Sigmoid colon (tissue), 4 donors: ENCODE measurements around the gene DNAJC8.

Experiments used
- EP300 ChIP-seq, 4 donors: sonication (generic); formaldehyde crosslinking; IDR thresholded peaks; one replicate each; pipeline ENCODE4 v1.6.1; 2017; ENCODE audit warnings: antibody characterized with exemption in 4 of 4
- TF ChIP-seq, protein P1 (sequence below), 4 experiments: fragments of 450-650 bp in 3 of 4; fragments of 200-600 bp in 1 of 4; IDR thresholded peaks; one replicate each; pipeline ENCODE4 v1.5.1; 2016 to 2019; ENCODE audit warnings: antibody characterized with exemption in 4 of 4, mild to moderate bottlenecking in 3 of 4, moderate library complexity in 2 of 4

DNA sequence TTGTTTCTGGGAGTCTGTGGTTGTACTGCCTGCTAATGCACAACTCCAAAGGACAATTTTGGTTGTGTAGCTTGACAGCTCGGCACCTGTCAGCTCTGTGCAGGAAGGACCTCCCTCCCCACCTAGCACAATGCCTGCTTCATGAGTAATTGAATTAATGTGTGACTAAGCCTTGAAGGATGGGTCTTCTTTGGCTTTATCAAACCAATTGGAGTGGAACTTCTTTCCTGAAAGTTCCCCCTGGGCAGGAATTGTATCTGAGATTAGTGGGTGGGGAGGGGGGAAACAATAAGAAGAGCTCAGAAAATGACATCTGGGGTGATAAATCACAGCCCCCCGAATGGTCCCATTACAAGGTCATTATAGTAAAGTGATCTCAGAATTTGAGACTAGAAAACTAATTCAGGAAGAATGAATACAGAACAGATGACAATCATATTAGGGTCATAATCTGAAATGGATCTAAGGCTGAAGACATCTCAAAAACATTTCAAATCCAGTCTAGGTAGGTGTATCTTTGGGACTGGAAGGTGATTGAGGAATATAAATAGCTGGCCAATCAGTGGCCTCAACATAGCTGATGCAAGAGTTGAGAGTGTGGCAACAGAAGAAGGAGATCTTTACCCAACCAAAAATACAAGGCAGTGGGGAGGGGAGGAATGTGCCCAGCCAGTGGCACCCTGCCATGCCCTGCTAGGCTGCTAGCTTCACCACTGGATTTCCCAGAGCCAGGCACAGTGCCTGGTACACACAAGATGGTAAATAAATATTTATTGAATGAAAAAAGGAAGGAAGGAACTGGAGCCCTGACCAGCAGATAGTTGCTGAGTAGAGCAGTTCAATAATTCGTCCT, 16.4 kb upstream of the DNAJC8 start:
- no peak for TF ChIP-seq EP300 (IDR thresholded peaks at IDR 0.05)
- TF ChIP-seq, protein P1, sequence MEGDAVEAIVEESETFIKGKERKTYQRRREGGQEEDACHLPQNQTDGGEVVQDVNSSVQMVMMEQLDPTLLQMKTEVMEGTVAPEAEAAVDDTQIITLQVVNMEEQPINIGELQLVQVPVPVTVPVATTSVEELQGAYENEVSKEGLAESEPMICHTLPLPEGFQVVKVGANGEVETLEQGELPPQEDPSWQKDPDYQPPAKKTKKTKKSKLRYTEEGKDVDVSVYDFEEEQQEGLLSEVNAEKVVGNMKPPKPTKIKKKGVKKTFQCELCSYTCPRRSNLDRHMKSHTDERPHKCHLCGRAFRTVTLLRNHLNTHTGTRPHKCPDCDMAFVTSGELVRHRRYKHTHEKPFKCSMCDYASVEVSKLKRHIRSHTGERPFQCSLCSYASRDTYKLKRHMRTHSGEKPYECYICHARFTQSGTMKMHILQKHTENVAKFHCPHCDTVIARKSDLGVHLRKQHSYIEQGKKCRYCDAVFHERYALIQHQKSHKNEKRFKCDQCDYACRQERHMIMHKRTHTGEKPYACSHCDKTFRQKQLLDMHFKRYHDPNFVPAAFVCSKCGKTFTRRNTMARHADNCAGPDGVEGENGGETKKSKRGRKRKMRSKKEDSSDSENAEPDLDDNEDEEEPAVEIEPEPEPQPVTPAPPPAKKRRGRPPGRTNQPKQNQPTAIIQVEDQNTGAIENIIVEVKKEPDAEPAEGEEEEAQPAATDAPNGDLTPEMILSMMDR (IDR thresholded peaks at IDR 0.05): no peak
